ENCODE results near the gene CDK3. TPM values are rescaled to one million over a fixed set of nuclear protein-coding genes. Genes with fewer than 3 reads are reported as not detected.

Gene CDK3
- total and polyA plus RNA-seq, 3 donors from 2014 or later, result 15.0 to 17.1 (median 16.9) TPM

GRCh38 chr17:75994802-75995370 lies 5.8 kb upstream of the CDK3 start:
- H3K36me3 ChIP-seq (ENCODE audit: low read depth, missing control alignments), result no peaks in the 10 kb centered on the region
- intact Hi-C loops (cut with DNase I; ENCODE audit: low total_unique reads), result no loop called here
- 88 to 91% methylated on average over 5 of the region's 5 CpGs for WGBS, 2 donors

GRCh38 chr17:75995385-75995925 lies 5.2 kb upstream of the CDK3 start:
- Histone ChIP-seq H3K36me3 (ENCODE audit: low read depth, missing control alignments) (no peaks in the 10 kb centered on the region), H3K4me1 (peaks cover 28% of the 10 kb centered on the region), H3K27me3 (no peaks in the 10 kb centered on the region), H3K4me3 (no peak overlapping the region), H3K9me3 (no peaks in the 10 kb centered on the region), H3K27ac (no peak overlapping the region)
- DNase-seq, result no peak
- 80 to 98% methylated on average over 2 to 7 of the region's 7 CpGs for WGBS, 2 donors
- TF ChIP-seq, protein P1, sequence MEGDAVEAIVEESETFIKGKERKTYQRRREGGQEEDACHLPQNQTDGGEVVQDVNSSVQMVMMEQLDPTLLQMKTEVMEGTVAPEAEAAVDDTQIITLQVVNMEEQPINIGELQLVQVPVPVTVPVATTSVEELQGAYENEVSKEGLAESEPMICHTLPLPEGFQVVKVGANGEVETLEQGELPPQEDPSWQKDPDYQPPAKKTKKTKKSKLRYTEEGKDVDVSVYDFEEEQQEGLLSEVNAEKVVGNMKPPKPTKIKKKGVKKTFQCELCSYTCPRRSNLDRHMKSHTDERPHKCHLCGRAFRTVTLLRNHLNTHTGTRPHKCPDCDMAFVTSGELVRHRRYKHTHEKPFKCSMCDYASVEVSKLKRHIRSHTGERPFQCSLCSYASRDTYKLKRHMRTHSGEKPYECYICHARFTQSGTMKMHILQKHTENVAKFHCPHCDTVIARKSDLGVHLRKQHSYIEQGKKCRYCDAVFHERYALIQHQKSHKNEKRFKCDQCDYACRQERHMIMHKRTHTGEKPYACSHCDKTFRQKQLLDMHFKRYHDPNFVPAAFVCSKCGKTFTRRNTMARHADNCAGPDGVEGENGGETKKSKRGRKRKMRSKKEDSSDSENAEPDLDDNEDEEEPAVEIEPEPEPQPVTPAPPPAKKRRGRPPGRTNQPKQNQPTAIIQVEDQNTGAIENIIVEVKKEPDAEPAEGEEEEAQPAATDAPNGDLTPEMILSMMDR (IDR thresholded peaks at IDR 0.05), result no peak
- no peak for TF ChIP-seq POLR2A (IDR thresholded peaks at IDR 0.05)
- intact Hi-C loops (cut with DNase I; ENCODE audit: low total_unique reads), result no loop called here

More at GRCh38 chr17:75994802-75995370, 5.8 kb upstream of the CDK3 start:
- TF ChIP-seq, protein P1 (IDR thresholded peaks at IDR 0.05), result no peak
- TF ChIP-seq POLR2A (IDR thresholded peaks at IDR 0.05), result no peak
- no peaks in the 10 kb centered on the region for H3K27me3 ChIP-seq
- DNase-seq, result no peak
- H3K9me3 ChIP-seq, result no peaks in the 10 kb centered on the region
- no peak overlapping the region for H3K4me3 ChIP-seq
- no peak overlapping the region for H3K27ac ChIP-seq
- peaks cover 22% of the 10 kb centered on the region for H3K4me1 ChIP-seq

DNA sequence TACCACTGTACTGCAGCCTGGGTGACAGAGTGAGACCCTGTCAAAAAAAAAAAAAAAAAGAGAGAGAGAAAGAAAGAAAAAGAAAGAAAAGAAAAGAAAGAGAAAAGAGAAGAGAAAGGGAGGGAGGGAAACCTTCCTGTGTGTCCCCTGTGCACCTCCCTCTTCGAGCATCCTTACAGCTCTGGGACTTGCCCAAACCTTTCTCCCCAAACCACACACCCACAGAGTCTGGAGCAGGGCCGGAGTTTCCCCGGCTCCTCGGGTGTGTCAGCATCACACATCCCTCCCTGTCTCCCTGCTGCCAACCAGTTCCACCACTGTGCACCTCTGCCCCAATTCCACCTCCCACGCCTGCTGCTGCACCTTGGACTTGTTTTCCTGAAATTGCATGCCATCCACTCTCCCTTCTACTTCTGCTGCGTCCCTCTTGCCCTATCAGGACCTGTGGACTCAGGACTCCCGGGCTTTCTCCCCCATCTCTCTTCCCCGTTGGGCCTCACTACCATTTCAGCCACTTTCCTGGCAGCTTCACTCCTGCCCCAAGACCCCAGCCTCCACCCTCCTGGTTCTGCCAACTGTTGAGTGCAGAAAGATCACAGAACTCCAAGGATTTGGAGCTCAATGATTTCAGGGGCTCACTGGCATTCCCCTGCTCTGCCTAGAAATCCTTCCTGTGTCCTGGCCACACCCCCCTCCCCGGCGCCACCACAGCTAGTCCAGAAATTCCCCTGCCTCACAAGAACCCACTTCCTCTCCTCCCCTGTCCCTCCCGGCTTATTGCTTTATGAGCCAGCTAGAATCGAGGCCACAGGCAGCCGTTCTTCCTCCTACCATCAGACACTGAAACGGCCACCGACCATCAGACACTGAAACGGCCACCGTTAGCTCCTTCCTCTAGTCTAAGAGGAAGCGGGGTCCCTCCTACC lies 3.7 kb upstream of the CDK3 start:
- DNase-seq, result peak; percentile 61
- no peak for TF ChIP-seq POLR2A (IDR thresholded peaks at IDR 0.05)
- TF ChIP-seq, protein P1 (IDR thresholded peaks at IDR 0.05), result no peak

DNA sequence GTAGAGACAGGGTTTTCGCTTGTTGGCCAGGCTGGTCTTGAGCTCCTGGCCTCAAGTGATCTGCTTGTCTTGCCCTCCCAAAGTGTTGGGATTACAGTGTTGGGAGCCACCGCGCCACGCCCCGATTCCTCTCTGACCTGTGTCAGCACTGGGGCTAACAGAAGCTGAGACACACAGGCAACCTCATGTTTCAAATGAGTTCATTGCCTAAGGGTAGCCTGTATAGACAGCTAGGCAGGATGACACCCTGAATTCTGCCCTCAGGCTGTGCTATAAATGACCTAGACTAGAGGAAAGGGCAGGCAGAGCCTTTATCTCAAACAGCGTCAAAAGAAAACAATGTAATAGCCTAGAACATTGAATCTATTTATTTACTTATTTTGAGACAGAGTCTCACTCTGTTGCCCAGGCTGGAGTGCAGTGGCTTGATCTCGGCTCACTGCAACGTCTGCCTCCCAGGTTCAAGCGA lies 2.3 kb upstream of the CDK3 start:
- intact Hi-C loops (cut with DNase I; ENCODE audit: low total_unique reads), result no loop called here
- Histone ChIP-seq H3K9me3 (no peaks in the 10 kb centered on the region), H3K4me3 (no peak overlapping the region), H3K27ac (peak overlapping the region; percentile 8 to 64), H3K27me3 (no peaks in the 10 kb centered on the region), H3K4me1 (peaks cover 39% of the 10 kb centered on the region), H3K36me3 (ENCODE audit: low read depth, missing control alignments) (no peaks in the 10 kb centered on the region)
- WGBS, 2 donors, result 74 to 81% methylated on average over 9 of the region's 9 CpGs
- no peak for DNase-seq
- TF ChIP-seq POLR2A (IDR thresholded peaks at IDR 0.05), result no peak
- TF ChIP-seq, protein P1 (IDR thresholded peaks at IDR 0.05), result no peak

More for the DNA sequence above, 3.7 kb upstream of the CDK3 start:
- H3K27ac ChIP-seq, result peak overlapping the region; percentile 47 to 64
- no peaks in the 10 kb centered on the region for H3K9me3 ChIP-seq
- intact Hi-C loops (cut with DNase I; ENCODE audit: low total_unique reads), result no loop called here
- no peaks in the 10 kb centered on the region for H3K27me3 ChIP-seq
- H3K4me1 ChIP-seq, result peaks cover 33% of the 10 kb centered on the region
- no peak overlapping the region for H3K4me3 ChIP-seq
- 42 to 43% methylated on average over 18 of the region's 18 CpGs for WGBS, 2 donors
- H3K36me3 ChIP-seq (ENCODE audit: low read depth, missing control alignments), result no peaks in the 10 kb centered on the region
